GM19467 (cell line): ENCODE results near the gene FEZF1.
"Not testable (repeated sequence)": the region's sequence is repeated elsewhere in the genome, so short reads cannot be mapped to it uniquely, and the experiment has no call there.

Experiments
- ATAC-seq: cut with Tn5 transposase; IDR thresholded peaks from one replicate; pipeline ENCODE4 v1.9.1; 2021; ENCODE audit warnings: mild to moderate bottlenecking, moderate library complexity; ENCODE audit not compliant: unreplicated experiment

The FEZF1 gene

DNA sequence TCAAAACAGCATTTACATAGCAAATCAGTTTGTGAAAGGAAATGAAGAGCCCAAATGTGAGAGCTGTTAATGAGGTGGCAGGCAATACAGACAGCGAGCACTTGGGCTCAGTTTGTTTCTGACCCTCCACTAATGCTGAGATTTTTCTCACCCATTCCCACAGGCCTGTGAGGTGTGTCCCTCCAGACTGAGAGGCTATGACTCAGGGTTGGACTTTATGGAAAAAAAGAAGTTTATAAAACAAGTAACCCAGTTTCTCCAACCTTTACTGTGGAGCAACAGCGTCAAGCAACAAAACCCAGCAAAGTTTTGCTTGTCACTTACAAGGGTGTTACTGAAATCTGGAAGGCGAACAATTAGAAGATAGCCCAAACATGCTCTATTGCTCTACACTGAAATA is 4.9 kb upstream of the FEZF1 start:
- no peak for ATAC-seq

DNA sequence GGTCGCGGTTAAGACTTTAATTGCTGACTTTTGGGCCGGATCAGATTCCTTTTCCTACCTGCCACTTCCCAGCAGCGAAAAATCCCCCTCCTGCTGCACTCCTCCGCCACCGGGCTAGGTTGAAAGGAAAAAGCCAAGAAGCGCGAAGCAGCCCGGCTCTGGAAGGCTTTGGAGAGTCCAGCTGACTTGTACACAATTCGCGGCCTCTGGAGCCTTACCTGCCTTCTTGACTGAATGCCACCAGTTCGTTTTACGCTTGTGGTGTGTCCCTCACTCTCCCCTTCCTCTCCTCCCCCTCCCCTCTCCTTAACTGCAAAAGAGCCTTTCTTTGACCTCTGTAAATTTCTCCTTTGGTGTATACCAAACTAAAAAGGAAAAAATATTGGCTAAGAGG is 2.7 kb upstream of the FEZF1 start:
- ATAC-seq: no peak

GRCh38 chr7:122306320-122307227 is 2.0 kb upstream of the FEZF1 start:
- no peak for ATAC-seq

- ATAC-seq: no peak
Measured at GRCh38 chr7:122305475-122306319, 1.1 kb upstream of the FEZF1 start.

- no peak for ATAC-seq
Measured at GRCh38 chr7:122304996-122305421, 459 bp upstream of the FEZF1 start.

GRCh38 chr7:122303531-122304318 is 825 bp downstream of the FEZF1 start:
- ATAC-seq: no peak

- ATAC-seq: no peak
Measured at GRCh38 chr7:122302761-122303530, 1.6 kb downstream of the FEZF1 start.

DNA sequence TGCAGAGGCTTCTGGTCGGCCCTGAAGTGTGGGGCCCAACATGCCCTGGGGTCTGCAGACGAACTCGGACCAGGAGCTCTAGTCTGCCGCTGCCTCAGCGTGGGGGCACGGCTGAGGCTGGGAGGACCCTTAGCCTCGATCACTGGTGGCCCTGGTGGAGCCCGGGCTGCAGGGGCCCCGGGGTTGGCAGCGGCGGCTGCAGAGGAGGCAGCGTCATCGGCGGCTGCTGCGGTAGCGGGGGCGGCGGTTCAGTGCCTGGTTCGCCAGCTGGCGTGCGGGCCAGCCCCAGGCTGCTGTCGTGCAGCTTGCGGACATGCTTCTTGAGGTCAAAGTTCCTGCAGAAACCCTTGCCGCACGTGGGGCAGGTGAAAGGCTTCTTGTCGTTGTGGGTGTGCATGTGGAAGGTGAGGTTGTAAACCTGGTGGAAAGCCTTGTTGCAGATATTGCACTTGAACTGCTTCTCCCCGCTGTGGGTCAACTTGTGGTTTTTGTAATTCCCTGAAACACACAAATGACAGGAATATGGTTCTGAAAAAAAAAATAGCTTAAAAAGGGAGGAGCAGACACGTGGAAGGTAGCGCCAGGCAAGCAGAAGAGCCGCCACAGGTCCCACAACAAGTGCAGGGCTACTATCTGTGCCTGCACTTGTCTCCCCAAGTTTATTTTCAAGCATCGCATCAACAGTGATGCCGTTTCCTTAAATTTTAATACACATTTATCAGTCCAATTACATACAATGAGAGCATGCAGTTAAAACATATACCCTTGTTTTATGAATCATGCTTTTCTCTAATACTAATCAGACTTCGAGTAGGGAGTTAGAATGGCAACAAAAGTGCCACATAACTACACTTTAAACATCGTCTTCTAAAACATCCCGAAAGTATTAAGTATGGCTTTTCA is 2.4 kb downstream of the FEZF1 start:
- ATAC-seq: no peak

GRCh38 chr7:122300956-122301833 is 3.4 kb downstream of the FEZF1 start:
- no peak for ATAC-seq

DNA sequence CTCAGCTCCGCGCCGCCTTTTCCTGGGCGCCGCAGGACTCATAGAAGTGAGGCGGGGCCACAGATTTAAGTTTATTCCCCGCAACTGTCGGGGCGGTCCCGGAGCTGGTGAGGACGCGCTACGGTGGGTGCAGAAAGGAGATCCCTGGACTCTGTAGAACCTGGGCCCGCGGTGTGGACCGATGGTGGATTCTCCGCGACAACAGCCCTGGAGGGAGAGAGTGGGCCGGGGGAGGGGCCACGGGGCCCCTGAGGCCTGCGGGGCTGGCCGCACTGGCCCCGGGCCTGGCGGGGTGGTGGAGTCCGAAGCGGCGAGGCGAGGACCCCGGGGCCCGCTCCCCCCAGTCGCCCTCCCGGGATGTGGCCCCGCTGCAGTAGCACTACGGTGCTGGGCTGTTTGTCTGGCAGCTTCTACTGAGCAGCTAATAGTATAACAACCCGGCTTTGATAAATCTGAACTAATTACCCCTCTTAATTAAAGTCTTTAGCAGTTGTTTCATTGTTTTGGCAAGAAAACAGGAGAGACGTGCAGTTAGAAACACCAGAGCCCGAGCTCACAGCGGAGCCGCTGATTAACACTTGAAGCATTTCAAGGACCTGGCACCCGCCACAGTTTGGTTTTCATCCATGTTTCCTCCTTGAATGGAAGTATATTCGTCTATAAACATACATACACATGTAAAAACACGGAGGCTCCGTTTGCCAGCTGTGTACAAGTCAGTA is 4.2 kb downstream of the FEZF1 start:
- no peak for ATAC-seq

DNA sequence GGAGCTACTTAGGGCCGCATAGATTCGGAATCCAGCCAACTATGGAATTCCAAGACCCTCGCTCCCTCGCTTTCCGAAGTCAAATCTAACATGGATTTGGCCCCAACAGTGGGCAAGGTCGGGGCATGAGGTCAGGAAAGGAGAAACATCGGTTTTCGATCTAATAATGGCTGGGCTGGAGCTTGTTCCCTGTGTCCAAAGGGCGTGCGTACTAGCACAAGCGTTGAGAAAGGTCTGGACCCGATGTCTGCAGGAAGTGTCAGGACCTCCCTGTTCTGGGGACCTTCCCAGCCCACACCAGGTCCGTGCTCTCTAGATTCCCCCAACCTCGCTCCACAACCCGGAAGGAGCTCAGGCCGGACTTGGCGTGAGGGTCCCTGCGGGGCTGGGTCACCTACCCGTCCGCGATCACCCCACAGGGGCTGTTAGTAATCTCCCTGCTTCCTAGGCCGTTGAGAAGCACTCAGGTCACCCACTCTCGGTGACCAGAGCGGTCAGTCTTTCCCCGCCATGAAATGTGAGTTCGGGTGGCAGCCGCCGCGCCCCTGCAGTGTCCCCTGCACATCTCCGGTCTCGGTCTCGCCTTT is 4.8 kb downstream of the FEZF1 start:
- ATAC-seq: no peak

DNA sequence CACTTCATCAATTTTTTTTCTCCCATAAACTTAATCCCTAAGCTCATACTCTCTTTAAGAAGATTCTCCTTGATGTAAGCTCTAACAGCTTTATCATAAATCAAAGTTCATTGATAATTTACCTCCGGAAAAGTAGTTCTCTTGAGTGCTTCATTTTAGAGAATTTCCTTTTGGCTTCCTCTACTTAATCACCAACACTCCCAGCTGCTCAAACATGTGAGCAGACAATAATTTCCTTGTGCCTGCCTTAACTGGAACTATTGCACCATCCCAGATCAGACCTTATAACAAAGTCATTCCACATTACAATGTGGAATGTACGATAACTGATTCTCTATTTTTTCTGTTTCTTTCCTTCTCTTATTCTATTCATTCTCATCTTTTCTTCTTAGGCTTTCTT is 5.9 kb downstream of the FEZF1 start:
- ATAC-seq: no peak

GRCh38 chr7:122298131-122298530 is 6.4 kb downstream of the FEZF1 start:
- no peak for ATAC-seq

GRCh38 chr7:122291189-122291588 is 13.4 kb downstream of the FEZF1 start:
- no peak for ATAC-seq

GRCh38 chr7:122290476-122290875 is 14.1 kb downstream of the FEZF1 start:
- no peak for ATAC-seq

DNA sequence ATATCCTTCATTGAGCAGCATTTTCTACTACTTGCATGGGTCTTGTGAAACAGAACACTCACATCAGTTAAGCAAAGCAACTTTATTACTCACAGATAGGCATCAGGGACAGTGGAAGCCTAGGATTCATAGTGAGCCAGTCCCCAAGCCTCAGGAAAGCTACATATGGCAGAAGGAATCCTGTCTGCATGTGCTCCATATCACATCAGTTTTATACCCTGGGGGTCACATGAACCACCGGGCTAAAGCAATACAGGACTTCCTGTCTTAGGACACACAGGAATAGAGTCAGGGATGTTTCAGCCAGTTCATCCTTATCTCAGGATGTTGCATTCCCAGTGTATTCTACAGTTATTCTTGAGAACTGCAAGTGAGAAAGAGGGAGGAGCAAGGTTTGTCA is 15.1 kb downstream of the FEZF1 start:
- ATAC-seq: no peak

DNA sequence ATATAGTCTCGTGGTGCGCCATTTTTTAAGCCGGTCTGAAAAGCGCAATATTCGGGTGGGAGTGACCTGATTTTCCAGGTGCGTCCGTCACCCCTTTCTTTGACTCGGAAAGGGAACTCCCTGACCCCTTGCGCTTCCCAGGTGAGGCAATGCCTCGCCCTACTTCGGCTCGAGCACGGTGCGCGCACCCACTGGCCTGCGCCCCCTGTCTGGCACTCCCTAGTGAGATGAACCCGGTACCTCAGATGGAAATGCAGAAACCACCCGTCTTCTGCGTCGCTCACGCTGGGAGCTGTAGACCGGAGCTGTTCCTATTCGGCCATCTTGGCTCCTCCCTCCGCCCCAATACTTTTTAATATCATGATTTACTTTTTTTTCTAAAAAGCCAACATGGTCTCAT is 19.9 kb downstream of the FEZF1 start:
- ATAC-seq: not testable (repeated sequence)
